NOMO-1 treated with dmso at 0.1 percent for 144 hours (cell line): ENCODE results near the gene UST.
"Not testable (repeated sequence)": the region's sequence is repeated elsewhere in the genome, so short reads cannot be mapped to it uniquely, and the experiment has no call there.

ENCODE experiments used
- DNase-seq: peaks from one replicate; lab custom pipeline; 2025; ENCODE audit not compliant: unreplicated experiment; lab: John Stamatoyannopoulos, UW

The UST gene

GRCh38 chr6:148998704-148999103 is 251.9 kb downstream of the UST start:
- no peak for DNase-seq

- no peak for DNase-seq
Measured at GRCh38 chr6:148999501-148999900, 252.7 kb downstream of the UST start.

- DNase-seq = peak; percentile 73
Measured at GRCh38 chr6:148999929-149000468, 253.2 kb downstream of the UST start.

GRCh38 chr6:149001422-149001821 is 254.6 kb downstream of the UST start:
- no peak for DNase-seq

- no peak for DNase-seq
Measured at GRCh38 chr6:149003560-149003959, 256.7 kb downstream of the UST start.

- DNase-seq = no peak
Measured at GRCh38 chr6:149004664-149005063, 257.8 kb downstream of the UST start.

- not testable (repeated sequence) for DNase-seq
Measured at GRCh38 chr6:149006236-149006635, 259.4 kb downstream of the UST start.

GRCh38 chr6:149006671-149007070 is 259.8 kb downstream of the UST start:
- no peak for DNase-seq

- no peak for DNase-seq
Measured at GRCh38 chr6:149007846-149008245, 261.0 kb downstream of the UST start.

- DNase-seq = no peak
Measured at GRCh38 chr6:149008741-149009140, 261.9 kb downstream of the UST start.

GRCh38 chr6:149012040-149012545 is 265.3 kb downstream of the UST start:
- no peak for DNase-seq

- DNase-seq = no peak
Measured at GRCh38 chr6:149013586-149014344, 266.9 kb downstream of the UST start.

GRCh38 chr6:149014631-149015534 is 268.1 kb downstream of the UST start:
- no peak for DNase-seq

GRCh38 chr6:149015535-149016525 is 269.0 kb downstream of the UST start:
- no peak for DNase-seq

GRCh38 chr6:149016716-149017115 is 269.9 kb downstream of the UST start:
- DNase-seq = no peak

GRCh38 chr6:149020319-149020718 is 273.5 kb downstream of the UST start:
- no peak for DNase-seq

- DNase-seq = no peak
Measured at GRCh38 chr6:149024361-149024760, 277.5 kb downstream of the UST start.

- no peak for DNase-seq
Measured at GRCh38 chr6:149025061-149025460, 278.2 kb downstream of the UST start.

GRCh38 chr6:149026530-149026942 is 279.7 kb downstream of the UST start:
- DNase-seq = peak; percentile 55

- DNase-seq = no peak
Measured at GRCh38 chr6:149027484-149027883, 280.7 kb downstream of the UST start.
